SHP77 (cell line): ENCODE data around the gene ANLN.

Experiments used
- DNase-seq, 2 experiments: peaks; one replicate each; lab custom pipeline; 2025; lab: John Stamatoyannopoulos, UW

The ANLN gene, protein sequence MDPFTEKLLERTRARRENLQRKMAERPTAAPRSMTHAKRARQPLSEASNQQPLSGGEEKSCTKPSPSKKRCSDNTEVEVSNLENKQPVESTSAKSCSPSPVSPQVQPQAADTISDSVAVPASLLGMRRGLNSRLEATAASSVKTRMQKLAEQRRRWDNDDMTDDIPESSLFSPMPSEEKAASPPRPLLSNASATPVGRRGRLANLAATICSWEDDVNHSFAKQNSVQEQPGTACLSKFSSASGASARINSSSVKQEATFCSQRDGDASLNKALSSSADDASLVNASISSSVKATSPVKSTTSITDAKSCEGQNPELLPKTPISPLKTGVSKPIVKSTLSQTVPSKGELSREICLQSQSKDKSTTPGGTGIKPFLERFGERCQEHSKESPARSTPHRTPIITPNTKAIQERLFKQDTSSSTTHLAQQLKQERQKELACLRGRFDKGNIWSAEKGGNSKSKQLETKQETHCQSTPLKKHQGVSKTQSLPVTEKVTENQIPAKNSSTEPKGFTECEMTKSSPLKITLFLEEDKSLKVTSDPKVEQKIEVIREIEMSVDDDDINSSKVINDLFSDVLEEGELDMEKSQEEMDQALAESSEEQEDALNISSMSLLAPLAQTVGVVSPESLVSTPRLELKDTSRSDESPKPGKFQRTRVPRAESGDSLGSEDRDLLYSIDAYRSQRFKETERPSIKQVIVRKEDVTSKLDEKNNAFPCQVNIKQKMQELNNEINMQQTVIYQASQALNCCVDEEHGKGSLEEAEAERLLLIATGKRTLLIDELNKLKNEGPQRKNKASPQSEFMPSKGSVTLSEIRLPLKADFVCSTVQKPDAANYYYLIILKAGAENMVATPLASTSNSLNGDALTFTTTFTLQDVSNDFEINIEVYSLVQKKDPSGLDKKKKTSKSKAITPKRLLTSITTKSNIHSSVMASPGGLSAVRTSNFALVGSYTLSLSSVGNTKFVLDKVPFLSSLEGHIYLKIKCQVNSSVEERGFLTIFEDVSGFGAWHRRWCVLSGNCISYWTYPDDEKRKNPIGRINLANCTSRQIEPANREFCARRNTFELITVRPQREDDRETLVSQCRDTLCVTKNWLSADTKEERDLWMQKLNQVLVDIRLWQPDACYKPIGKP

DNA sequence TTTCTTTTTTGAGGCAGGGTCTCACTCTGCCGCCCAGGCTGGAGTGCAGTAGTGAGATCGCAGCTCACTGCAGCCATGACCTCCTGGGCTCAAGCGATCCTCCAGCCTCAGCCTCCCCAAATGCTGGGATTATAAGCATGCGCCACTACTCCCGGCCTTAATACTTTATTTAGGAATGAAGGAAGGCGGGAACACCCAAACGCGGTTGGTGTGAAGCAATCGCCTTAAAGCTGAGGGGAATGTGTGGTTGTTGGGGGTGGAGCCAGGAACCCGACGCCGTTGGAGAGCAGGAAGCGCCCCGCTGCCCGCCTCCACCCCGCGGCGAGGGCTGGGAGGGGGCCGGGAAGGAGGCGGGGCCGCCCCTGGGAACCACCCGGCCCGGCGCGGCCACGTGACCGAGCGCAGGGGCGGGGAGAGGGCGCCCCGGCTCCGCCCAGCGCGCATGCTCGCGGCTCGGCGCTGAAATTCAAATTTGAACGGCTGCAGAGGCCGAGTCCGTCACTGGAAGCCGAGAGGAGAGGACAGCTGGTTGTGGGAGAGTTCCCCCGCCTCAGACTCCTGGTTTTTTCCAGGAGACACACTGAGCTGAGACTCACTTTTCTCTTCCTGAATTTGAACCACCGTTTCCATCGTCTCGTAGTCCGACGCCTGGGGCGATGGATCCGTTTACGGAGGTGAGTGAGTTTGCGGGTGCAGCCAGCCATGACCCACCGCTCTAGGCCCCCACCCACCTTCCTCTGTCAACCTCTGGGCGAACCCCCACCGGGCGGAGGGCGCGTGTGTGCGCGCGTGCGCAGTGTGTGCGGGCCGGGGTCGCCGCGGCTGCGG lies at the start of gene ANLN:
Gene ANLN (plus strand): TSS at position 492 of the 828 bp plus-strand sequence. CDS start 165 bp downstream, at position 657.
- DNase-seq = peak; percentile 94 to 97

DNA sequence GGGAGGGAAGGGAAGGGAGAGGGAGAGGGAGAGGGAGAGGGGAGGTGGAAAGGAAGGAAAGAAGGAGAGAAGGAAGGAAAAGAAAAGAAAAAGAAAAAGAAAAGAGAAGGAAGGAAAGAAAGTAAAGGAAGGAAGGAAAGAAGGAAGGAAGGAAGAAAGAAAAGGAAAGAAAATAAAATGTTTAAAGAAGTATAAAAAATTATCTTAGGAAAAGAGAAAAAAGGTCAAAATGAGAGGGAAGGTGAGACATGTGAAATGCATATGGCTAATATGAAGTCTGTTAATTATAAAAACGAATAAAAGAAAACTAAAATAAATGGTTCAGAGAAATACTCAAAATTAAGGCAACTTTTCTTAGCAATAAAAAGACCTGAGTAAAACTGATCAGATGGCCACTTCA lies 46.1 kb upstream of the ANLN start:
- no peak for DNase-seq

DNA sequence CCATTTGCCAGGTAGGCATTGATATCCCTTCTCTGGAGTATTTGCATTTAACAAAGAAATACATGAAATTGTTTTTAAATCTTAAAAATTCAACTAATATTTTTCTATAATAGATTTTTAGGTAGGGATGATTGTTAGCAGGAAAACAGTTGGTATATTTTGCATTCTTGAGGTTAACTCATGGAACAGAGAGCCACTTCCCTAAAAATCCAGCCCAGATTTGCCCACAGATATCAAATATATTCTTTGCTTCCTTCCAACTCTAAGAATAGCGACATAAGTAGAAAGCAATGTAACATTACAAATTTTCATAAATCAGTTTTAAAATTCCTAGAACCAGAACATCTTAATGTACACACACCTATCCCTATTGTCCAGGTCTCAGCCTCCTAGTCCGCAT lies 45.0 kb upstream of the ANLN start:
- DNase-seq = no peak

DNA sequence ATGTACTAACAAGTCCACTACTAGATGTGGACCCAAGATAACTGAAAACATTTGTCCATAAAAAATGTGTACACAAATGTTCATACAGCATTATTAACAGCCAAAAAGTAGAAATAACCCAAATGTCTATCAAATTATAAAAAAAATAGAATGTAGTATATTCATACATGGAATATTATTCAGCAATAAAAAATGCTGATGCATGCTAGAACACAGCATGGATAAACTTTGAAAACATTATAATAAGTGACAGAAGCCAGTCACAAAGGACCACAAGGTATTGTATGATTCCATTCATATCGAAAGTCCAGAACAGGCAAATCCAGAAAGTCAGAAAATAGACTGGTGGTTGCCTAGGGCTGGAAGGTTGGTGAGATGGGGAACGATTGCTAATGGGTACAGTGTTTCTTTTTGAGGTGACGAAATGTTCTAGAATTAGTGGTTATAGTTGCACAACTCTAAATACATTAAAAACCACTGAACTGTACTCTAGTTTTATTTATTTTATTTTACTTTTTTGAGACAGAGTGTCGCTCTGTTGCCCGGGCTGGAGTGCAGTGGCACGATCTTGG lies 43.3 kb upstream of the ANLN start:
- DNase-seq = no peak

DNA sequence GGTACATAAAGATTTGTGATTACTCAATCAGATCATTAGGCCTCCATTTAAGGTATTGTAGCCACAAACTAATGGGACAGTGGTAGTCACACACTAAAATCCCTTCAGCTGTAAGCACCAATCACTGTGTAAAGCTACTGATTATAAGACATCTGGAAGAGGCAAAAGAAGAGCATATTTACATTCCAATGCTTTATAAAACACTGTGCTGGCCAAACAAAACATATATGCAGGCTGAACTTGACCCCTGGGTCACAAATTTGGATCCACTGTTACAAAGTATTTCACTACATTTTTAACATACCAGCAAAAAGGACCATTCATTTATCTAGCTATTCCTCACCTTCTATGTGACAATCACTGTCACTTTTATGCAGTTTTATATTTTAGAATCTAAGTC lies 41.4 kb upstream of the ANLN start:
- no peak for DNase-seq

DNA sequence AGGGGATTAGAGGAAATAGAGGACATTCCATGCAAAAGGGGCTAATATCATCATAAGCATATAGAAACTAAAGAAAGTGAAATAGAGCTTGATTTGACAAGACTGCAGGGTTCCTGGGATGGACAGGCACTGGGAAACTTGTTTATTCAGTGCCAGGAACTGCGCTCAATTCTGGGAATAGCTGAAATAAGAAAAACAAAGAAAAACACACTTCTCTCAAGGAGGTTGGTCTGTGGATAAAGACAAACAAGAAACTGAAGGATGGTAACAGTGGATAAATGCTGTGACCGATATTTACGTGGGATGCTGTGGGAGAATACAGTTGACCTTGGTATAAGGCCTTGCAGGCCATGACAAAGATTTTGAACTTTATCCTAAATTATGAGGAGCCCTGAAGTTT lies 40.9 kb upstream of the ANLN start:
- no peak for DNase-seq

DNA sequence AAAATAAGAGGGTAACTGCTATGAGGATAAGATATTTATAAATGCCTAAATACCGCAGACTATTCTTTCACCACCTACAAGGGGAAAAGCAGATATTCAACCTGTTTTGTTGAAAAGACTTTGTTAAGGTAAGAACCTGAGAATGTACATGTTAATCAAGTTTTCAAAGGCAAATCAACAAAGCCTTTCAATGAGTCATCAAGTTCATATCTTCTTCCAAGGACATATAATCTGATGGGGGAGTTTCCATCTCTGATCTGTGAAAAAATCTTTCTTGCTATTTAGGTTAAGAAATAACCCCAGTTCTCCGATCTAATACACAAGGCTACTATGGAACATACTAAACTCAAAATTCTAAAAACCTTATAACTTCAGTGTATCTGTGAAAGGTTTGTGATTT lies 40.0 kb upstream of the ANLN start:
- DNase-seq = no peak

DNA sequence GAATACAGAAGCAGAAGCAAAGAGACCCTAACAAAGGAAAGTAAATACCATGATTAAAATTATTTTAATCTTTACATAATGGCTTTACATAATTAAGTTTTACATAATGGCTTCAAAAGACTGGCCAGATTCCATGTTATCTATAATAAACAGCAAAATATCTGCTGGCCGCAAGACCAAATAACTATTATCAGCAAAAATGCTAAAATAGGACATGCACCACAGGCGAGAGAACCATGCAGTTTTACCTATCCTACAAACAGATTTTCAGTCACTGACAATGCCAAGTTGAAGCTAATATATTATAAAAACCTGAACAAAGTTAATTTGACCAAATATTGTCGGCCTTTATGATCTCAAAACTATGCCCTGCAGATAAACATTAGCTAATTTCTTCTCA lies 34.2 kb upstream of the ANLN start:
- no peak for DNase-seq

DNA sequence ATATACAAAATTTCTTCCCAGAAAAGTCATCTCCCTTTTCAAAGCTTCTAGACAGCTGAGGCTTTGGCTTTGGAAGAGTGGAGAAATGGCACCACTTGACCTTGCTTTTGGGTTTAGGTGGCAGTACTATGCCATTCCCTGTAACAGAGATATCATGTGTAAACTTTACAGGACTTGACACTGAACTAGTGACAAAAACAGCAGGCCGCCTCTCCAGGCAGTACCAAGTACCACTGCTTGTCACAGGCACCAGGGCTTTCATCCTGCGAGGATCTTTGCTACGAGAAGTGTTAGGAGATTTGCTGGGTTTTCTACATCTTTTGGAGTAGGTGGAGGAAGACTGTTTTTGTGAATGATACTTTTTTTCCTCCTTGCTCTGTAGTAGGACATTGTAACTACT lies 32.6 kb upstream of the ANLN start:
- DNase-seq = no peak

DNA sequence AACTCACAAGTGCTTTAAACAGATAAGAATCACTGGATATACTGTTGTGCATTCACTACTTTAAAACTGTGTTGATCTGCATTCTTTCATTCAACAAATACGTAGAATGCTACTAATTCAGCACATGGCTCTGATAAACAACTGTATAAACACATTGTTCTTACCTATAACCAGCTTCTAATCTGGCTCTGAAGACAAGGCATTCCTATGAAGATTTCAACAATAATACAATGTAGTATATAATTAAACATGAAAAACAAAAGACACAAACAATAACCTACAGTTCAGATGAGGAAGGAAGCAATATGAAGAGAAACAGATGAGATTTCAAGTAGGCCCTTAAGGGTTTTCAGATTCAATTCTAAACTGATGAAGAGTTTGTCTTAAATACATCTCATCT lies 31.1 kb upstream of the ANLN start:
- DNase-seq = no peak

DNA sequence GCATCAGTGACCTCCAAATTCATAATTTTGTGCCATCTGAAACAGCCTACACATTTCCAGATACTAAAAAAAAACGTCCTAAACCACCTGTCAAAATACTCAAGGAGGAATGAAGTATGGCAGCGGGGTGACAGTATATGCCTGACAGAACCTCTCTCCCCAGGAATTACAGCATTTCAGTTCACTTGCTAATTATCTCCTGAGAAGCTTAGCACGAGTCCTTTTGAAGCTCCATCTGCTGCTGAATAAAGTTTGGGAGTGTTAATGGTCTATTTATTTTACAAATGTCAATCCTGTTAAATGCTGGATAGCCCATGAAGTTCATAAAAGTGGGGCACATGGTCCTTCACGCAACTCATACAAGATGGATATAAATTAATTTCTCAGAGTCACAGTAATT lies 29.4 kb upstream of the ANLN start:
- no peak for DNase-seq

DNA sequence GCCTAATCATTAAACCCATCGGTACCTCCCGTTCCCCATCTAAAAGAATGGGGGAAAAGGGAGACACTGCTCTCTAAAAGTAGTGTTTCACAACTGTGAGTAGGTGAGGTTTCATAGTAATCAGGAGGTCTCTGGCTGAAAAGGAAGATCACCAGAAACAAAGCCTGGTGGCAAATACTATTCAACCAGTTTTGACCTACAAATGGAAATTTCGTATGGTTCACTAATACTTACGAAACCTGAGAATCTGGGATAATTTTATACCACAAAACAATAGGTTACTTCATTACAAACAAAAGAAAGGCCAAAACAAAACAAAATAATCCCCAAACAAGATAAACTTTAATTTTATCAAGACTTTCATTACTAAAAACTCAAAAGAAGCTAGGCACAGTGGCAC lies 28.4 kb upstream of the ANLN start:
- DNase-seq = no peak

DNA sequence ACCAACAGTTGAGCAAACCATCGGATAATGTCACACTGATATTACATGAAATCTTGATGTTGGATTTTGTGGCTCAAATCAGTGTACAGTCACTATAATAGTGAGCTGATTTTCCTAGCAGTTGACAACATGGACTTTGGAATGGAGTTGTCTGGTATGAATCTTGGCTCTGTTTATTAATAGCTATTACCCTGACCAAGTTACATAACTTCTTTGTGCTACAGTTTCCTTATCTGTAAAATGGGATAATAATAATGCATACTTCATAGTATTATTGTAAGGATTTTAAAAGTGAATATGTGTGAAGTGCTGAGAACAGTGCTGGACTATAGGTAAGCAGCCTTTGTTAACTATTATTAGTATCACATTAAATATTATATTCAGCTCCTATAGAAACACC lies 26.1 kb upstream of the ANLN start:
- DNase-seq = no peak

DNA sequence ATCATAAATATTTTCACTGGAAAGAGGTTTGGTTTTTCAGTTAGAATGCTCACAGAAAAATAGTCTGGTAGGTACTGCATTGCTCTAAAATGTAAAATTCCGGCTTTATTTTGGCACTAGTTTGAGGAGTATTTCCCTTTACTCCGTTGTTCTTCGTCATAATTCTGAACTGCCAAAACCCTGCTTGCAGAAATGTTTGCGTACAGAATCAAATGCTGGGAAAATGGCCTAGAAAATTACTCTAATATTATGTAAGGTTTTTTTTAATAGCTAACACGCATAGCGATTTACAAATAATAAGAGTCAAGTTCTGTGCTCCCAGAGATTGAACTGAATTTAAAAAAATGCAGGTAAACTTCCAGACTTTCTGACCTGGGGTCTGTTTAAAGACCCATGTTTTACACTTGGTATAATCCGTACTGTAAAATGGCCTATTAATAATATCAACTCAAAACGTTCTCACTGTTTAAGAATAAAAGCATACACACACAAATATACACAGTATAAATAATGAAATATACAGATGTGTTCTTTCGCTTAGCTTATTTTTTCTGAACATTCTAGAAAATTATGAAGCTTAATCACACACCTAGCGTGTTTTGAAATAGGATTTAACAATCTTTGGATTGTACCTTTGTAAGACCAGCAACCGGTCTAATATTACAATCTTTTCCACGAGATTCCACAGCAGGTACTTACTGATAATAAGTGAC lies 23.5 kb upstream of the ANLN start:
- no peak for DNase-seq

DNA sequence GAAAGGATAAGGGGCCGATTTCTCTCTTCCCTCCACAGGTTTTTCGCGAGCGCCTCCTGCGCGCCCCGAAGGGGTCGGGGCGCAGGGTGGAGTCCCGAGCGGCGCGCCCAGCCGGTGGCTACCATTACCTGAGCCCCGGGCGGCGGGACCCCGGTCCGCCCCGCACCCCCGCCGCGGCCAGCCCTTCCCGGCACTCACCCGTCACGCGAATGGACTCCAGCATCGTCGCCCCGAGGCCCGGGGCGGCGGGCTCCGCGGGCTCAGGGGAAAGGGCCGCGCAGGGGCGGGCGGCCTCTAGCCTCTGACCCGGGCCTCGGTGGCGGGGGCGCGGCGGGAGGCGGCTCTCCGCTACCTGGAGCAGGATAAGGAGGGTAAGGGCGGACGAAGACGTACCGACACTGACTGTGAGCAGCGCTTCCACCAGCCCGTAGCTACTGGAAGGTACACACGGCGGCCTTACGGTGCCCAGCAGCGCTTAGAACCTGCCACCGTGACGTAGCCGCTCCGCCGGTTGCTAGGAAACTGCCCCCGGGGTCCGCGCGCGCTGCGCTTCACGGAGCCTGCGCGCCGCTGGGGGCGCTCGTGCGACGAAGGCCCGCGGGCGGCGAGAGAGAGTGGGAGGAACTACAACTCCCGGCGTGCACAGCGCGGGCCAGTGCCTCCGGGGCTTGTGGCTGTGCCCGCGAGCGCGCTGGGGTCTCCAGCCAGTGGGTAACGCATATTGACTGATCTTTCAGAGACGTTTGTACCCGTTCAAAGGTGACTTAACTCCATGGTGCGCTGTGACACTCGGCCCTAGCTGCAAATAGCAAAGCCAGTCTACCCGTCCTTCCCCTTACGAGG lies 22.7 kb upstream of the ANLN start:
- DNase-seq = peak; percentile 93 to 97

DNA sequence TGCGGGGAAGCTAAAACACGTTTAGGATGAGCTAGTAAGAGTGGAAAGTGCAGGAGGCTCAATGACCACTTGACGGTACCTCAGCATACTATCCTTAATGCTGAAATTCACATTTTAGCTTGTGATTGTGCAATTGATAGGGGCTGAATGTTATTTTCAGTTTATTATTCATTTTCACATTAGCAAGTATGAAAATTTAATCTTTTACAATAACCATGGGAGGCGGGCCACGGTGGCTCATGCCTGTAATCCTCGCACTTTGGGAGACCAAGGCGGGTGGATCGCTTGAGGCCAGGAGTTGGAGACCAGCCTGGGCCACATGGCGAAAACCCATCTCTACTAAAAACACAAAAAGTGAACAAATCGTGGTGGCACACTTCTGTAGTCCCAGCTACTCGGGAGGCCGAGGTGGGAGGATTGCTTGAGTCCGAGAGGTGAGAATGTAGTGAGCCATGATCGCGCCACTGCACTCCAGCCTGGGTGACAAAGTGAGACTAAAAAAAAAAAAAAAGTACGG lies 22.0 kb upstream of the ANLN start:
- DNase-seq = no peak

DNA sequence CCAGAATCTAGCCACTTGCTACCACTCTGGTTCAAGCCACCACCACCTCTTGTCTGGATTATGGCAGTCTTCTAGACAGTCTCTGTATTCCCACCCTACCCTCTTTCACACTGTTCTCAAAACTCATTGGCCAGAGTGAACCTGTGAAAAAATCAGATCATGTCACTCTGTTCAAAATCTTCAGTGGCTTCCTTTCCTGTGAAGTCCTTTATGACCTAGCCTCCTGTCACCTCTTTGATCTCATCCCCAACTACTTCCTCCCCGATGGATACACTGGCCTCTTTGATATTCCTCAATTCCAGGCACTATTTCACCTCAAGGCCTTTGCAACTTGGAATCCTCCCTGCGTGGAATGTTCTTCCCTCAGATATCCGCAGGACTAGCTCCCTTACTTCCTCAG lies 21.2 kb upstream of the ANLN start:
- DNase-seq = no peak

DNA sequence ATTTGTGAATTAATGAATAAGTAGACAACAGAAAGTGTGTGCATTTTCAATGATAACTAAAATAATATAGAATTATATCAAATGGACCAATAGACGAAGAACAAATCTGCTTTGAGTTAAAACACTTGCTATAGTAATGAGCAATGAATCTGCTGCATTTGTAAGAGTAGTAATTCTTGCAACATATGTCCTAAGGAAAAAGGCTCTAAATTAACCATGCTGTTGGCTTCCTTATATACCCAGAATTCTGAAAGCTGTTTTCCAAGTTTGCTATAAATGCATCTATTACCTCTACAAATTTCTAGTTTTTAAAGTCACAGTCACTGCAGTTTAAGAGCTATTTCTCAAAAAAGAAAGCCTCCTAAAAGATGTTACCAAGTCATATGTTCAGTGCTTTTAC lies 20.5 kb upstream of the ANLN start:
- DNase-seq = no peak

DNA sequence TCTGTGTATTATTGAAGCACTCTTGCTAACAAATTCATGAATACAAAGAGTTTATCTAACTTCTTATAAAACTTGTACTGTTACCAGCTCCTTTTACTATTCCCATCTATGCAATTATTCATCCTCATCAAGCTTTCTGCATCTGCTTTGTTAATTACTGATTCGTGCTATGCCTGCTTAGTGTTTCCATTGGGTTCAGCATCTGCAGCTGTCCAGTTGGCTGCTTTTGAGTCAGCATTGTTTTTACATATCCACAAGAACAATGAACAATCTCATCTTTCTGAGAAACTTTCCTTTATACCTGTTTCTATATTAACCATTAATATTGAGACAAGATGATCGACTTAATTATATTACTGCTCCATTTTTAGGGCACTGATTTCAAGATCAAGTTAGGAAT lies 19.6 kb upstream of the ANLN start:
- no peak for DNase-seq

DNA sequence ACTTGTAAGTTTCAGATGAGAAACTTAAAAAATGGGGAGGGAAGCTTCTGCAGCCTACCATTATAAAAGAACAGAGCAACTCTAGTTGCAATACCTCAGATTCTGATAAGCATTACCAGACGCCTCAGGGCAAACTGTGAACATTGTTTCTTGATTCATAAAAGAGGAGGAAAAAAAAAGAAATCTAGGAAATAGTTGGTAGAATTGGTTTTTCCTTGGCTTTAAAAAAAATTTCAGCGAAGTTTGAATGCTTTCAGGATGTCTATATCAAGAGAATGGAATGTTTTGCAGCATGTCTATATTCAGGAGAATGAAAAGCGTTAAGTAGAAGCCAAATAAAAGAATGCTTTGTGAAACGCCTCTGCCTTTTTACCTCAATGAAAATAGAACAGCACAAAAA lies 17.5 kb upstream of the ANLN start:
- DNase-seq = no peak
